ENCODE results near the gene MICALL2.

GRCh38 chr7:1415389-1415990 lies 43.8 kb downstream of the MICALL2 start:
- TF ChIP-seq, protein P1, sequence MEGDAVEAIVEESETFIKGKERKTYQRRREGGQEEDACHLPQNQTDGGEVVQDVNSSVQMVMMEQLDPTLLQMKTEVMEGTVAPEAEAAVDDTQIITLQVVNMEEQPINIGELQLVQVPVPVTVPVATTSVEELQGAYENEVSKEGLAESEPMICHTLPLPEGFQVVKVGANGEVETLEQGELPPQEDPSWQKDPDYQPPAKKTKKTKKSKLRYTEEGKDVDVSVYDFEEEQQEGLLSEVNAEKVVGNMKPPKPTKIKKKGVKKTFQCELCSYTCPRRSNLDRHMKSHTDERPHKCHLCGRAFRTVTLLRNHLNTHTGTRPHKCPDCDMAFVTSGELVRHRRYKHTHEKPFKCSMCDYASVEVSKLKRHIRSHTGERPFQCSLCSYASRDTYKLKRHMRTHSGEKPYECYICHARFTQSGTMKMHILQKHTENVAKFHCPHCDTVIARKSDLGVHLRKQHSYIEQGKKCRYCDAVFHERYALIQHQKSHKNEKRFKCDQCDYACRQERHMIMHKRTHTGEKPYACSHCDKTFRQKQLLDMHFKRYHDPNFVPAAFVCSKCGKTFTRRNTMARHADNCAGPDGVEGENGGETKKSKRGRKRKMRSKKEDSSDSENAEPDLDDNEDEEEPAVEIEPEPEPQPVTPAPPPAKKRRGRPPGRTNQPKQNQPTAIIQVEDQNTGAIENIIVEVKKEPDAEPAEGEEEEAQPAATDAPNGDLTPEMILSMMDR (IDR thresholded peaks at IDR 0.05): no peak
- TF ChIP-seq SMAD3 (CRISPR knock-in tag; IDR thresholded peaks at IDR 0.05; ENCODE audit: borderline replicate concordance) (no peak), ELF4 (CRISPR knock-in tag; IDR thresholded peaks at IDR 0.05; ENCODE audit: low read depth) (no peak), PRDM15 (CRISPR knock-in tag; IDR thresholded peaks at IDR 0.05) (no peak), ZNF232 (CRISPR knock-in tag; IDR thresholded peaks at IDR 0.05) (no peak), JUN (CRISPR knock-in tag; IDR thresholded peaks at IDR 0.05) (no peak), ATF3 (CRISPR knock-in tag; conservative IDR thresholded peaks at IDR 0.05) (no peak), KAT7 (CRISPR knock-in tag; IDR thresholded peaks at IDR 0.05; ENCODE audit: borderline replicate concordance) (no peak)
- TF ChIP-seq, protein P2, sequence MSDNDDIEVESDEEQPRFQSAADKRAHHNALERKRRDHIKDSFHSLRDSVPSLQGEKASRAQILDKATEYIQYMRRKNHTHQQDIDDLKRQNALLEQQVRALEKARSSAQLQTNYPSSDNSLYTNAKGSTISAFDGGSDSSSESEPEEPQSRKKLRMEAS (CRISPR knock-in tag; IDR thresholded peaks at IDR 0.05): no peak
